NCI-H187 treated with DMSO at 0.1 percent for 48 hours (cell line): ENCODE results near the gene LMAN2.

Experiments
- DNase-seq: peaks from one replicate; lab custom pipeline; 2025; lab: John Stamatoyannopoulos, UW

Gene LMAN2, protein sequence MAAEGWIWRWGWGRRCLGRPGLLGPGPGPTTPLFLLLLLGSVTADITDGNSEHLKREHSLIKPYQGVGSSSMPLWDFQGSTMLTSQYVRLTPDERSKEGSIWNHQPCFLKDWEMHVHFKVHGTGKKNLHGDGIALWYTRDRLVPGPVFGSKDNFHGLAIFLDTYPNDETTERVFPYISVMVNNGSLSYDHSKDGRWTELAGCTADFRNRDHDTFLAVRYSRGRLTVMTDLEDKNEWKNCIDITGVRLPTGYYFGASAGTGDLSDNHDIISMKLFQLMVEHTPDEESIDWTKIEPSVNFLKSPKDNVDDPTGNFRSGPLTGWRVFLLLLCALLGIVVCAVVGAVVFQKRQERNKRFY

DNA sequence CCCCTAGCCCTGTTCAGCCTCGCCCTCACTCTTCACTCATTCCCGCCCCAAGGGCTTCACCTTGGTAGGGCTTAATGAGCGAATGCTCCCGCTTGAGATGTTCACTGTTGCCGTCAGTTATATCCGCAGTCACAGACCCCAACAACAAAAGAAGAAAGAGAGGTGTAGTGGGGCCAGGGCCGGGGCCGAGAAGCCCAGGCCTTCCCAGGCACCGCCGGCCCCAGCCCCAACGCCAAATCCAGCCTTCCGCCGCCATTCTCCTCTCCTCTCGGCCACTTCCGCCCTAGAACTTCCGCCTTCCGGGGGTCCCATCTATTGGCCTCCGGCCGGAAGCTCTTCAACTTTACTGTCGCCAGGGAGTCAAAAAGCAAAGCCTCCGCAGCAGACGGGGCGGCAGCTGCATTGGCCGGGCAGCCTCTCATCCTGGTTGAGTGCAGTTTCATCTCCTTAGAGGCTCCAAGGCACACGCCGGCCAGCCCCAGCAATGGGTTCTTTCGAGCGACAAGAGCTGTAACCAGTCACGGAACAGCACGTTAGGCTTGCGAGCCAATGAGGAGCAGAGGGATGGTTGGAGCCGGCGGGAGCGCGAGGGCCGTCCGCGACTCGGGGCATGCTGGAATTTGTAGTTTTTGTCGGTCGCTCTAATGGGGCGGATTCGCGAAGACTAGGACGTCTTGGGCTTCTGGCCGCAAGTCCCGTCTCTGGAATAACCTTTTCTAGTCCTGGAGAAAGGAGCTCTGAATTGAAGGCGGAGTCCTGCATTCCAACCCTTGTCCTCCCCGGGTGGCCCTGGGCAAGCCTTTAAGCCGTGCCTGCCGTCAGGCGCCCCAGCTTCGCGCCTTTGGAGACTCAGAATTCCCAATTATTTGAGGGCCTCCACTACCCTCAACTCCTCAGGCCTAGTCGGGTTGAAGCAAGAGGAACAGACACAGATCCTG is at the start of gene LMAN2:
LMAN2 (minus strand) TSS at position 277 of the 938 bp plus-strand sequence; CDS start at position 256, 21 bp downstream.
- DNase-seq = peak; percentile 77

DNA sequence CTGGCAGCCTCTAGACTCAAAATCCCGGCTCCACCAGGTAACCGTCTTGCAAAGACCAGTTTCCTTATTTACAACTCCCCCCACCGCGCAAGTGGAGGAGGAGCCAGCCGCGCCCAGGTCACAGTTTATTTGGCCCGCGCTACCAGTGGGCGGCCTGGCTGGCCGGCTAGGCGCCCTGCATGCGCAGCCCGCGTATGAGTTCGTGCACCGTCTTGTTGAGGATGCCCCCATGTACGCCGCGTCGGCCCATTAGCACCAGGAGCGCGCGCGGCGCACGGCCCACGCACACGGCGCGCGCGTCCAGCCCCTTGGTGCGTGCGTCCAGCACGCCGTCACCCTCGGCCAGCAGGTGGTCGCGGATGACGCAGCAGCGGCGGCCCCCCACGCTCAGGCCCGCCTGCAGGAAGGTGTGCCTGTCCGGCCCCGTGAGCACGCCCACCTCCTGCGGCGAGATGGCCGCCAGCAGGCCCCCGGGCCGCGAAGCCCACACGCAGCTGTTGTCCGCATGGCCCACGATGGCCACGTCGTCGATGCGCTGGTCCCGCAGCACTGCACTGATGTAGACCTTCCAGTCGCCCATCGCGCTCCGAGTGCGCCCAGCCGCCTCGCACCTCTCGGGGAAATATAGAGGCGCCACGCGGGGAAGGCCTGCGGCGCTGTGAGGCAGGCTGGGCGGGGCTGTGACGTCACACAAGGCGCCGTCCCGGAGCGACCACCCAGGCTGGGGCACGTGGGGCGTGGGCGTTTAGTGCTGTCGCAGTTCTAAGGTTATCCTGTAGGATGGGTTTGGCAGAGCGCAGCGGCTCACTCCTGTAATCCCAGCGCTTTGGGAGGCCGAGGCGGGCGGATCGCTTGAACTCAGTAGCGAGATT is 48.8 kb upstream of the LMAN2 start, which contains the start of gene PFN3:
PFN3 (minus strand) TSS at position 665 of the 872 bp plus-strand sequence; CDS start at position 580, 85 bp downstream.
- no peak for DNase-seq

DNA sequence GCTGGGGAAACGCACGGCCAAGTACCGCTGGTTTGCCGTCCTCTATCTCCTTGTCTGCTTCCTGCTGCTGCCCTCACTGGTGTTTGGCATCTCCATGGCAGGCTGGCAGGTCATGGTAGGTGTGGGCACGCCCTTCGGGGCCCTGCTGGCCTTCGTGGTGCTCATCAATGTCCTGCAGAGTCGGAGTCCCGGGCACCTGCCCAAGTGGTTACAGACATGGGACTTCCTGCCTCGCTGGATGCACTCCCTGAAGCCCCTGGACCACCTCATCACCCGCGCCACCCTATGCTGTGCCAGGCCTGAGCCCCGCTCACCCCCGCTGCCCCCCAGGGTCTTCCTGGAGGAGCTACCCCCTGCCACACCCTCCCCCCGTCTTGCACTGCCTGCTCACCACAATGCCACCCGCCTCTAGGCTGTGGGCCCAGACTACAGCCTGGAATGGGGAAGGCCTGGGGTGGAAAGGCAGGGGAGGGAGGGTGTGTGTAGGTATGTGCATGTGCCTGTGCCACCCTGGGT is 46.5 kb upstream of the LMAN2 start:
- no peak for DNase-seq

DNA sequence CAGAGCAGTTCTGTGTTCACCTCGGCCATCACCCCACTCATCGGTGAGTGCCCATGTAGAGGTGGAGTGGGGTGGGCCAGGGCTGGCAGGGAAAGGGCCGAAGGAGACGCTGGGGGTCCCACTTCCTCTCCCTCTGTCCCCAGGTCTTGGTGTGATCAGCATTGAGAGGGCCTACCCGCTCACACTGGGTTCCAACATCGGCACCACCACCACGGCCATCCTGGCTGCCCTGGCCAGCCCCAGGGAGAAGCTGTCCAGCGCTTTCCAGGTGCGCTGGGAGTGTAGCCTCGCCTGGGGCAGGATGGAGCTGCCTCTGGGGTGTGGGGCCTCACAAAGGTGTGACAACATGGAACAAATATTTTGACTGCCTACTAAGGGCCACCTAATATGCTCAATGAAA is 45.3 kb upstream of the LMAN2 start:
- no peak for DNase-seq

DNA sequence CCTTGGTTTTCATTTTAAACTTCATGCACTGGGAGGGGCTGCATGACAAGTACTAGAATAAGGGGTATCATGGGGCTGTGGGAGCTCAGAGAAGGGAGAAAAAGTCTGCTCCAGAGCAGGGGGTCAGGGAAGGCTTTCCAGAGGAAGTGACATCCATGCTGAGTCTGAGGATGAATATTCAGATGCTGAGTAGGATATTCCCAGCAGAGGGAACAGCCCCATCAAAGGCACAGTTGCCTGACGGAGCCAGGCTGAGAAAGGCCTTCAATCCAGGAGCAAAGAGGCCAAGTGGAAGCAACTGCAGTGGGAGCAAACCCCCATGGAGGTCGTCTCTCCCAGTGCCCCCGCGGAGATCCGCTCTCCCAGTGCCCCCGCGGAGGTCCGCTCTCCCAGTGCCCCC is 44.6 kb upstream of the LMAN2 start:
- no peak for DNase-seq

DNA sequence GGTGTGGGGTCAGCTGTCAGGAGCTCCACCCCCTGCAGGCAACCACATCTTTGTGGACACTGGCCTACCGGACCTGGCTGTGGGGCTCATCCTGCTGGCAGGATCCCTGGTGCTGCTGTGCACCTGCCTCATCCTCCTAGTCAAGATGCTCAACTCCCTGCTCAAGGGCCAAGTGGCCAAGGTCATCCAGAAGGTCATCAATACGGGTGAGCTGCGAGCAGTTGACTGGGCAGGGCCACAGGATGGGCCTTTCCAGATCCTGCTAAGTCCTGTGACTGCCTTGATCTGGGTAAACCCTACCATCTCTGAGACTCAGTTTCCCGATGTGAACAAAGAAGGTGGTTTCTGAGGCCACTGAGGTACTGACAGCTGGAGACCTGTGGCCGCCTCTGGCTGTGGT is 42.5 kb upstream of the LMAN2 start:
- no peak for DNase-seq

DNA sequence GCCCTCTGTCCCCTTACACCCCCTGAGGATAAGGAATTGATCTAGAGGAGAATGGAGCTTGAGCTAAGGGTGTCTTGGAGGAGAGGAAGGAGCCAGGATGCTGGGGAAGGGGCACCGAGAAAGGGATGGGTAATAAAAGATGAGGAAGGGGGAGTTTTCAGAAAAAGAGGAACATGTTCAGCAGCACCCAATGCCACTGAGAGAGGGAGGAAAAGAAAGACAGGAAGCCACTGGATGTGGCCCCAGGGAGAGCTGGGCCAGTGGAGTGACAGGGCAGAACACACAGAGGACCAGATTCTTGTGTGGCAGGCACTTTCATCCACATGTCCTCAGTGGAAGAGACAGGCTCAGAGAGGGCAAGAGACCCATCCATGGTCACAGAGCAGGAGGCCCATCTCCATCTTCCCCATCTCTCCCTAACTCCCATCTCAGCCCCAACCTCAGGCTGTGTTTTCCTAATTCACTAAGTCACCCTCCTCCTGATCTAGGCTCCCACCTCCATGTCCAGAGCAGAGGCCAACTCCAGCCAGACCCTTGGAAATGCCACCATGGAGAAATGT is 41.8 kb upstream of the LMAN2 start:
- DNase-seq = no peak

DNA sequence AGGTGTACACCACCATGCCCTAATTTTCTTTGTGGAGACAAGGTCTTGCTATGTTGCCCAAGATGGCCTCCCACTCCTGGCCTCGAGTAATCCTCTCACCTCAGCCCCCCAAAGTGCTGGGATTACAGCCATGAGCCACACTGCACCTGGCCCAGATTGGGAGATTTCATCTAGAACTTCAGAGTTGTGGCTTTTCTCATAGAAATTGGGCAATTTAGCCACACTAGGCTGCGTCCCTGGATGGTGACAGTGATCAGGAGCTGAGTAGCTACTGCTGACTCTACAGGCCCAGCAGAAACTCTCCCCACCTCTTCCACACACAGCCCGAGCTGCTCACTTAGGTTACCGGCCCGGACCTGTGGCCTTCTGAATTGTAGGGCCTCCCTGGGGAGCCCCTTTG is 41.3 kb upstream of the LMAN2 start:
- DNase-seq = no peak

DNA sequence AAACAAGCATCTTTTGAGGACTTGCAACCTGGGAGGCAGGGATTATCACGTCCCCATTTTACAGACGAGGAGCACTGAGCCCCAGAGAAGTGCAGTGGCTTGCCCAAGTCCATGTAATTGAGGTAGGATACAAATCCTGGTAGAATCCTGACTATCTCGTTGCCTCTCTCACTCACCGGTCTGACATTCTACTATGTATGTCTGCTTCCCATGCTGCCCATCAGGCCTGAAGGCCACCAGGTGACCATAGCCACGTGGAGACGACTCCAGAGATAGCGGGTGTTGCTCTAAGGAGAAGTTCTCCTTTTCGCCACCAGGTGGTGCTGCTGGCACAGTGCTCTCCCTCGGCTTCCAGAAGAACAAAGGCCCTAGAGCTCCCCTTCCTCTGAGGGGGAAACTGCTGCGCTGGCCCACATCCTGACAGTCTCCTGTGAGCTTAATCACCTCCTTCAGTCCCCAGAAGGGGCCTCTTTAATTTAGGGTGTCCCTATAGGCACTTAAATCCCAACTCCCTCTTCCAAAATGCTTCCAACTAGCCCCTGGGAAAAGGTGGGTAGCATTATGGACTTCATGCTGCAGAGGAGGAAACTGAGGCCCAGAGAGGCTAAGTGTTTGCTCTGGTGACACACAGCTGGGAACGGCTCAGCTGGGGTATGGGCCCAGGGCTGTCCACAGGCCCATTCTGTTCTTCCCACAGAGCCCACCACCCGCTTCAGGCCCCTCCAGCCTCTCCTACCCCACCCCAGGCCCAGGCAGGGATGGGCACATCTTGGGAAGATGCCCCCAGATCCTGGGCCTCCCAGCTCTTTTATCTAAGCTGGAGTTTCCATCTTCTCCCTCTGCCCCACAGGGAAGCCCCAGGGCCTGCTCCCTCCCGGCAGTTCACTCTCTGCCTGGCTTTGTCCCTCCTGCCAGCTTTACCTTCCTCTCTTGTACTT is 39.2 kb upstream of the LMAN2 start:
- peak; percentile 49 for DNase-seq

DNA sequence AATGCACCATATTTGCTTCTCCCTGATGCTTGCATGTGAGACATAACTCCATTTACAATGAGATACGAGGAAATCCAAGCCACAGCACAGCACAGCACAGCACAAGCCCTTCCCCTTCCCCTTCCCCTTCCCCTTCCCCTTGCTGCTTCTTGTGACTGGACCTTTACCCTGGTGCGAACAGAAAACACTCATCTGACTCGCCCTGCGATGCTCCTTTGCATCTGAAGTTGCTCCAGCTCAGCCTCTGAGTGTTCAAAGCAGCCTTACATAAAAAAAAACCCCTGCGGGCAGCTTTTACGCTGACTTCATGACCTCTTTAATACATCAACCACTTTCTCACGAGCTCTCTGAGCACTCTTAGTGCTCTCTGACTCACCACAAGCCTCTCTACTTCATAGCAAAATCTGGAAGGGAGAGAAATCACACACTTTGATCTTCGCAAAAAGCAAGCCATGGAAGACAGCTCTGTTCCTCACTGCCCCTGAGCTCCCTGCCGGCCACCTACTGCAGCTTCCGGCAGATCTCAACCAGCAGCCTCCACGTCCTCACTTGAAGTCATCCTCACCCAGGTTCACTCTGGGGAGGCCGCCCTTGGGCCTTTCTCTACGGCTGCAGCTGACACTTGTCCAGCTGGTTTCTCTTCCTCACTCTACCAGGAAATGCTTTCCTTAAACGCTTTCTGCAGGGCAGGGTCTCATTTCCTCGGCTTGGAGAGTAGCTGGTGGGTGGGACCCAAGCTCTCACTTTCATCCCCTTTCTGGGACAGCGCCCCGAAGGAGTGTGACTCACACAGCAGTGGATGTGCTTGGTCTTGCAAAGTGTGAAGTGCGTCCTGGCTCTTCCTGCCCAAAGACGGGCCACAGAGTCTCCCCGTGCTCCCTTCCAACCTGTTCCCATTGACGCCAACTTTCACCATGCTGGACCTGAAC is 38.0 kb upstream of the LMAN2 start:
- DNase-seq = no peak

DNA sequence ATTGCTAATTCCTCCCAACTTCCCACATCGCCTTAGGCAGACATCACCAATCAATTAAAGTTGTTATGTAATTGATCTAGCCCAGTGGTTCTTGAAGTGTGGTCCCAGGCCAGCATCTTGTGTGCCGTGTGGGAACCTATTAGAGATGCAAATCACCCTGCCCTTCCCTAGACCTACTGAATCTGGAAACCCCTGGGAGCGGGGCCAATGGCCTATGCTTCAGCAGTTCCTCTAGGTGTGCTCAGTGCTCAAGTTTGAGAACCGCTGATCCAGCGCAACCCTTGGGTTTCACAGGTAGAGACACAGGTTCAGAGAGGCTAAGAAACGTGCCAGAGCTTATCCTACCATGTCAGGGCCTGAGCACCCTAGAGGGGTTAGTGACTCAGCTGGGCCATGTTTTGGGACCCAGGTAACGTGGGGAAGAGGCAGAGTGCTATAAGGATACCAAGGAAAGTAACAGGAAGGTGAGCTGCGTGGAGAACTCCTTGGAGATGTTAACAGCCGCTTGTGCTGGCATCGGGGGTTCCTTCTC is 37.1 kb upstream of the LMAN2 start:
- DNase-seq = no peak

DNA sequence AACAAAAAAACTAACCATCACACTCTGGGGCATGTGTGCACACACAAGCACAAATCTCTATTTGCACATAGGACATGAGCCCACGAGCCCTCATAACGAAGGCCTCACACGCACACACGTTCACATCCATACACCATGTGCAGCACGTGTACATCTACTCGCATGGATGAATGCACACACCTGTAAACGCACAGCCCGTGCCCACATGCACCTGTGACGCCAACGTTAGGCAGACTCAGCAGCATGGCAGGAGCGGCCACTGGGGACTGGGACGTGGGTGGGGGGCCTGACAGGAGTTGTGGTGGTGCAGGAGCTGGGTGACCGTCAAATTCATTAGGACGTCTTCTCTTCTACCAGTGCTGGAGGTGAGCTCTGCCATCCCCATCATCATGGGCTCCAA is 35.9 kb upstream of the LMAN2 start:
- DNase-seq = no peak

DNA sequence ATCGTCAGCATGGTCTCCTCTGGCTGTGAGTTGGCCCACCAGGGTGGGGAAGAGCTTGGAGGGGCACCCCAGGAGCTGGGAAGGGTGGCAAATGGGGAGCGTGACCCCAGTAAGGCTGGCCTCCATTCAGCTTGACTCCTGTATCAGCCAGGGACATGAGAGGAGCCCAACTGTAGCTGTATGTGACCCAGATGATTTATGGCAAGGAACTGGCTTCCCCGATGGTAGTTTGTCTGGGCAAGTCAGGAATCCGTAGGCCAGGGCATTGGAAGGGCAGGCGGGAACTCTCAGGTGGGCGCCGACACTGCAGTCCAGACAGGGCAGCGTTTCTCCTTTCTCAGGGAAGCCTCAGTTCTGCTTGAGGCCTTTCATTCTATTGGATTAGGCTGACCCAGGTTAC is 35.1 kb upstream of the LMAN2 start:
- DNase-seq = no peak

DNA sequence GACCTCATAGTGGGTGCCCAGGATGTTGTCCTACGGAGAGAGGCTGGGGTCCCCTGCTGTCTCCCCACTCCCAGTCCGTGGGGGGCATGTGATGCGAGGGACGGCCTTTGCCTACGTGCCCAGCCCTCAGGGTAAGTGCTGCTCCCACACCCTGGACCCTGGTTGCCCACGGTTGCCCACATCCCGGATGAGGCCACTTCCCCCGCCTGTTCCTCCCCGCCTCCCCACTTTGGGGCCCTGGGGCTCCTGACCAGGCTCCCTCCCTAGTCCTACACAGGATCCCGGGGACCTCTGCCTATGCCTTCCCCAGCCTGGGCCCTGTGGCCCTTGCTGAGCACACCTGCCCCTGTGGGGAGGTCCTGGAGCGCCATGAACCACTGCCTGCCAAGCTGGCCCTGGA is 34.3 kb upstream of the LMAN2 start:
- DNase-seq = no peak

DNA sequence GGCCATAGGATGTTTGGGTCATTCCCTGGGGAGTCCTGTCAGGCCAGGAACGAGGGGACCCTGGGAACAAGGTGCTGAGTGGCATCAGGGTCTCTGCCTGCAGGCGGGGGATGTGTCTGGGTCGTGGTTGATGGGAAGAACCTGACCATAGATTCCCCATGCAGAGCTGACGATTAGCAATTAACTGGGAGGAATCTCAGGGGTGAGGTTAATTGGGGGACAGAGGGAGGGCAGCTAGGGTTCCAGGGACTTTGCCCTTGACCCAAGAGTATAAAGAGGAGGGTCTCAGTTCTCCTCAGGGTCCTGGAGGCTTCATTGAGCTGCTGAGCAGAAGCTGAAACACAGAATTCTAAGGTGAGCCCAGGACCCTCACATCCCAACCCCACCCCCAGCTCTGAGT is 32.7 kb upstream of the LMAN2 start, which contains the start of gene SLC34A1:
SLC34A1 (plus strand) TSS at position 301 of the 400 bp plus-strand sequence. CDS start 1,308 bp downstream, outside the sequence.
- no peak for DNase-seq

DNA sequence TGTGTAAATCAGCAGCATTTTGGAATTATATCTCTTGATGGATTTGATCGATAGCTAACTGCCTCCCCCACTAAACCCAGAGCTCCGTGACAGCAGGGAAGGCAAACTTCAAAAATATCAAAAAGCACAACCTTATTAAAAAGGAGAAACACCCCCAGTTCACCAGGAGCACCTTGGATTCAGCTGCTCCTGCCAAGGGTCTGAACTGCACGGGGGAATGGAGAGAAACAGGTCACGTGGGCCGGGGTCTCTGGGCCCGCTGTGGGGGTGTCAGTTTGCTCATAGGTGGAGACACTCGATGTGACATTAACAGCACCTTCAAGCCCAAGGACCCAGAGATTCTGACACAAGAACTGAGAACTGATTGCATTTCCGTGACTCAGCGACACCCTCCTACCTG is 31.7 kb upstream of the LMAN2 start:
- DNase-seq = no peak

DNA sequence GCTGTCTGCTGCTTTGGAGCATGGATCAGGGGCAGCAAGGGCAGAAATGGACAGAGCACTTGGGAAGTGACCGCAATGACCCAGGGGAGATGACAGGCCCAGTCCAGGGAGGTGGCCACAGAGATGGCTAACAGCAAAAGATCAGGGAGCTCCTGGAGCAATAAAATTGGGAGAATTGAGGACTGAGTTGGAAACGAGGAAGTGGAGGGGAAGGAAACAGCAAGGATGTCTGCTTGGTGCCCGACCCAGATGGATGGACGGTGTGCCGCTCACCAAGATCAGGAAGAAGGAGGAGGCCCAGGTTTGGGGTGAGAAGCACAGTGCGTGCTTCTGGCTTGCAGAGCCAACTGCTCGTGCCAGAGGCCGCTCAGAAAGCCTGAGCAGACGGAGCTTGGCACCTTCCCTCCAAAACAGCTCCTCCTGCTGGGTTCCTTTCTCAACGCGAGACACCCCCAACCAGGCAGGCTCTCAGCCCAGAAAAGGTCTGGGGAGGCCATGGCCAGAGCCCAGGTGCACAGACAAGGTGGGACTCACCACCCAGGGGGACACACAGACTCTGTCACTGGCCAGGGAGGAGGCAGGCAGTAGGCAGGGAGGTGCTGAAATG is 31.1 kb upstream of the LMAN2 start:
- DNase-seq = no peak

DNA sequence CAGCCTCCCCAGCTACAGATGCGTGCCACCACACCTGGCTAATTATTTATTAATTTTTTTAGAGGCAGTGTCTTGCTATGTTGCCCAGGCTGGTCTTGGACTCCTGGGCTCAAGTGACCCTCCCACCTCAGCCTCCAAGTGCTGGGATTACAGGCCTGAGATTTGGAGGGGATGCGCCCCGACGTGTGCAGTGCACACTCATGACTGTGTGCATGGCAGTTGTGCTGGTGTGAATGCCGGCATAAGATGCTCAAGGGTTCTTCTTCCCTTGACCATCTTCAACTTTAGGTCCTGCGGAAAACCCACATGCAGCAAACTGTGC is 29.3 kb upstream of the LMAN2 start:
- no peak for DNase-seq
